HG02885 (cell line): ENCODE measurements around the gene GPC6.
"Not testable (repeated sequence)": the region's sequence is repeated elsewhere in the genome, so short reads cannot be mapped to it uniquely, and the experiment has no call there.

Source experiments
- ATAC-seq: cut with Tn5 transposase; IDR thresholded peaks from one replicate; pipeline ENCODE4 v1.9.1; 2021; ENCODE audit warnings: mild to moderate bottlenecking; ENCODE audit not compliant: unreplicated experiment, poor library complexity

GPC6 gene

GRCh38 chr13:93309886-93310523 lies 83.4 kb downstream of the GPC6 start:
- no peak for ATAC-seq

- no peak for ATAC-seq
Measured at GRCh38 chr13:93316841-93317240, 90.2 kb downstream of the GPC6 start.

GRCh38 chr13:93318534-93319254 lies 92.1 kb downstream of the GPC6 start:
- ATAC-seq = no peak

GRCh38 chr13:93320942-93321341 lies 94.3 kb downstream of the GPC6 start:
- ATAC-seq = no peak

GRCh38 chr13:93323880-93324279 lies 97.3 kb downstream of the GPC6 start:
- not testable (repeated sequence) for ATAC-seq

GRCh38 chr13:93325303-93326233 lies 99.0 kb downstream of the GPC6 start:
- no peak for ATAC-seq

GRCh38 chr13:93326234-93326811 lies 99.7 kb downstream of the GPC6 start:
- no peak for ATAC-seq

GRCh38 chr13:93328943-93329342 lies 102.3 kb downstream of the GPC6 start:
- ATAC-seq = no peak

- ATAC-seq = no peak
Measured at GRCh38 chr13:93336728-93337127, 110.1 kb downstream of the GPC6 start.

- no peak for ATAC-seq
Measured at GRCh38 chr13:93338030-93338429, 111.4 kb downstream of the GPC6 start.

- no peak for ATAC-seq
Measured at GRCh38 chr13:93338906-93339305, 112.3 kb downstream of the GPC6 start.

- ATAC-seq = no peak
Measured at GRCh38 chr13:93339550-93339949, 112.9 kb downstream of the GPC6 start.

GRCh38 chr13:93341517-93341916 lies 114.9 kb downstream of the GPC6 start:
- ATAC-seq = no peak

GRCh38 chr13:93343097-93343496 lies 116.5 kb downstream of the GPC6 start:
- ATAC-seq = no peak

- ATAC-seq = no peak
Measured at GRCh38 chr13:93344048-93344705, 117.6 kb downstream of the GPC6 start.

- ATAC-seq = no peak
Measured at GRCh38 chr13:93345024-93345423, 118.4 kb downstream of the GPC6 start.

- ATAC-seq = no peak
Measured at GRCh38 chr13:93345770-93346169, 119.2 kb downstream of the GPC6 start.

- ATAC-seq = no peak
Measured at GRCh38 chr13:93352616-93353015, 126.0 kb downstream of the GPC6 start.

GRCh38 chr13:93355094-93355493 lies 128.5 kb downstream of the GPC6 start:
- no peak for ATAC-seq

- no peak for ATAC-seq
Measured at GRCh38 chr13:93356469-93356868, 129.9 kb downstream of the GPC6 start.
